Esophagus squamous epithelium (tissue), 5 donors: Measurements from ENCODE around the gene YTHDF2. TPM values are rescaled to one million over a fixed set of nuclear protein-coding genes. Genes with fewer than 3 reads are reported as not detected.
"Not testable (repeated sequence)": the region's sequence is repeated elsewhere in the genome, so short reads cannot be mapped to it uniquely, and the experiment has no call there.

Source experiments
- DNase-seq: peaks from one replicate; lab custom pipeline; 2025; lab: John Stamatoyannopoulos, UW
- H3K27ac ChIP-seq, 4 donors: fragments of 200-600 bp; sonication (generic); one replicate each; pipeline ENCODE4 v1.5.1; 2016 to 2019; ENCODE audit warnings: mild to moderate bottlenecking in 1 of 4
- H3K27me3 ChIP-seq, 4 donors: fragments of 200-600 bp; sonication (generic); 1 replicate in 3 of 4; 2 replicates in 1 of 4; pipeline versions ENCODE4 v1.5.1 to v1.6.0; 2017 to 2021; ENCODE audit warnings: antibody characterized with exemption in 1 of 4
- H3K36me3 ChIP-seq, 3 donors: fragments of 200-600 bp; sonication (generic); one replicate each; pipeline ENCODE4 v1.5.1; 2016 to 2019
- H3K4me1 ChIP-seq, 3 donors: fragments of 200-600 bp; sonication (generic); one replicate each; pipeline ENCODE4 v1.5.1; 2017 to 2019
- H3K4me3 ChIP-seq, 4 donors: fragments of 200-600 bp; sonication (generic); 1 replicate in 3 of 4; 2 replicates in 1 of 4; pipeline ENCODE4 v1.5.1; 2016 to 2019; ENCODE audit warnings: mild to moderate bottlenecking in 2 of 4, moderate library complexity in 1 of 4
- H3K9me3 ChIP-seq, 3 donors: fragments of 200-600 bp; sonication (generic); one replicate each; pipeline ENCODE4 v1.5.1; 2016 to 2019
- CTCF ChIP-seq, 6 experiments: fragments of 450-650 bp in 4 of 6; fragments of 200-600 bp in 2 of 6; sonication (generic) in 2 of 6; IDR thresholded peaks; one replicate each; pipeline ENCODE4 v1.5.1; 2016 to 2019; ENCODE audit warnings: antibody characterized with exemption in 6 of 6, mild to moderate bottlenecking in 4 of 6, moderate library complexity in 4 of 6
- POLR2A ChIP-seq, 4 donors: fragments of 450-650 bp; IDR thresholded peaks; one replicate each; pipeline ENCODE4 v1.6.1; 2017; ENCODE audit warnings: antibody characterized with exemption in 4 of 4, mild to moderate bottlenecking in 4 of 4, moderate library complexity in 3 of 4
- WGBS, 2 donors: methylation state at CpG; one replicate each; pipeline ENCODE4 v1.1.5; 2018; 5-methylcytosine and 5-hydroxymethylcytosine counted together
- intact Hi-C: fragments of 100-400 bp; cut with DNase I; formaldehyde crosslinking; loops from one replicate; pipeline ENCODE4 v1.15.0; 2022
- total RNA-seq, 4 donors: library from RNA; depleted of rRNA; stranded (reverse); fragments of >200 nt; gene quantifications; one replicate each; pipeline ENCODE4 v1.1.0, GENCODE V29; 2016
- donor health status: DM: yes; HTN: yes; CAD: no.

YTHDF2 gene
- total RNA-seq, 4 donors from 2014 or later: 55.0 to 66.2 (median 60.7) TPM

GRCh38 chr1:28718586-28719331 is 18.0 kb upstream of the YTHDF2 start:
- no peak for DNase-seq
- H3K36me3 ChIP-seq: peaks cover 0 to 26% (median 7%) of the 10 kb centered on the region in 3 donors

GRCh38 chr1:28719332-28719619 is 17.5 kb upstream of the YTHDF2 start:
- Histone ChIP-seq H3K4me1 (peaks cover 0 to 8% (median 0%) of the 10 kb centered on the region in 3 donors), H3K9me3 (no peaks in the 10 kb centered on the region), H3K36me3 (peaks cover 0 to 21% (median 3%) of the 10 kb centered on the region in 3 donors), H3K27ac (no peak overlapping the region), H3K4me3 (no peak overlapping the region), H3K27me3 (no peaks in the 10 kb centered on the region)
- DNase-seq: no peak
- TF ChIP-seq POLR2A (IDR thresholded peaks at IDR 0.05): no peak
- no peak for TF ChIP-seq CTCF (IDR thresholded peaks at IDR 0.05)
- intact Hi-C loops: no loop called here

More at GRCh38 chr1:28718586-28719331, 18.0 kb upstream of the YTHDF2 start:
- Histone ChIP-seq H3K27me3 (no peaks in the 10 kb centered on the region), H3K4me3 (no peak overlapping the region), H3K9me3 (no peaks in the 10 kb centered on the region), H3K27ac (no peak overlapping the region), H3K4me1 (peaks cover 0 to 8% (median 0%) of the 10 kb centered on the region in 3 donors)
- intact Hi-C loops: no loop called here
- TF ChIP-seq CTCF (IDR thresholded peaks at IDR 0.05) (no peak), POLR2A (IDR thresholded peaks at IDR 0.05) (no peak)
- 72 to 82% methylated on average over 4 of the region's 4 CpGs for WGBS, 2 donors

- peaks cover 0 to 8% (median 0%) of the 10 kb centered on the region in 3 donors for H3K4me1 ChIP-seq
- 72 to 73% methylated on average over 5 of the region's 5 CpGs for WGBS, 2 donors
- DNase-seq: no peak
- no peak overlapping the region for H3K4me3 ChIP-seq
- H3K27me3 ChIP-seq: no peaks in the 10 kb centered on the region
- intact Hi-C loops: no loop called here
- H3K36me3 ChIP-seq: peaks cover 0 to 10% (median 0%) of the 10 kb centered on the region in 3 donors
- no peaks in the 10 kb centered on the region for H3K9me3 ChIP-seq
- TF ChIP-seq POLR2A (IDR thresholded peaks at IDR 0.05) (no peak), CTCF (IDR thresholded peaks at IDR 0.05) (no peak)
- H3K27ac ChIP-seq: no peak overlapping the region
Measured at GRCh38 chr1:28720376-28720775, 16.4 kb upstream of the YTHDF2 start.

- H3K4me3 ChIP-seq, H3K27ac ChIP-seq, H3K36me3 ChIP-seq, H3K9me3 ChIP-seq, DNase-seq, H3K27me3 ChIP-seq, intact Hi-C loops, H3K4me1 ChIP-seq: not testable (repeated sequence)
- WGBS, 2 donors: 62 to 70% methylated on average over 15 to 18 of the region's 18 CpGs
Measured at GRCh38 chr1:28721927-28722326, 14.8 kb upstream of the YTHDF2 start.

- intact Hi-C loops, H3K27me3 ChIP-seq, H3K27ac ChIP-seq, DNase-seq, H3K9me3 ChIP-seq, H3K4me1 ChIP-seq, H3K4me3 ChIP-seq, H3K36me3 ChIP-seq: not testable (repeated sequence)
- 77 to 88% methylated on average over 5 of the region's 5 CpGs for WGBS, 2 donors
Measured at GRCh38 chr1:28725365-28725764, 11.4 kb upstream of the YTHDF2 start.

GRCh38 chr1:28735961-28736449 is 735 bp upstream of the YTHDF2 start:
- no peaks in the 10 kb centered on the region for H3K27me3 ChIP-seq
- no peak for DNase-seq
- H3K4me1 ChIP-seq: peaks cover 24 to 43% (median 25%) of the 10 kb centered on the region in 3 donors
- intact Hi-C loops: loop anchor here (10.0 kb wide), 1 partner anchor 71 kb away; the partner anchor contains the start of gene GMEB1
- H3K27ac ChIP-seq: peak overlapping the region; percentile 92 to 99 (median 95)
- TF ChIP-seq CTCF (IDR thresholded peaks at IDR 0.05) (no peak), POLR2A (IDR thresholded peaks at IDR 0.05) (no peak)
- H3K36me3 ChIP-seq: peaks cover 0 to 27% (median 5%) of the 10 kb centered on the region in 3 donors
- peak overlapping the region; percentile 69 to 92 (median 74) for H3K4me3 ChIP-seq
- WGBS, 2 donors: 18 to 23% methylated on average over 10 to 14 of the region's 15 CpGs
- H3K9me3 ChIP-seq: no peaks in the 10 kb centered on the region
